Adrenal gland (tissue), 12 donors: ENCODE measurements around the gene SVOPL. TPM values are rescaled to one million over a fixed set of nuclear protein-coding genes. Genes with fewer than 3 reads are reported as not detected.

Experiments used
- DNase-seq, 7 donors: peaks; one replicate each; pipeline ENCODE4 v3.0.0-alpha.2; 2019 to 2020
- H3K27ac ChIP-seq, 5 donors: fragments of 200-600 bp; sonication (generic) in 4 of 5; 1 replicate in 3 of 5; 2 replicates in 2 of 5; pipeline versions ENCODE4 v1.5.1 to v1.8.0; 2016 to 2020; ENCODE audit warnings: mild to moderate bottlenecking in 1 of 5
- H3K27me3 ChIP-seq: fragments of 200-600 bp; 2 replicates; pipeline ENCODE4 v1.8.0; 2021
- H3K36me3 ChIP-seq, 2 donors: fragments of 200-600 bp; replicated peaks in 1 of 2; 1 replicate in 1 of 2; 2 replicates in 1 of 2; pipeline versions ENCODE4 v1.5.1 to v1.8.0; 2018 to 2022
- H3K4me1 ChIP-seq, 2 donors: fragments of 200-600 bp; replicated peaks in 1 of 2; 1 replicate in 1 of 2; 2 replicates in 1 of 2; pipeline versions ENCODE4 v1.5.1 to v1.8.0; 2018 to 2021
- H3K4me3 ChIP-seq, 4 donors: fragments of 200-600 bp; sonication (generic) in 3 of 4; one replicate each; pipeline ENCODE4 v1.5.1; 2016 to 2018
- H3K9me3 ChIP-seq, 3 donors: fragments of 200-600 bp; sonication (generic) in 1 of 3; replicated peaks in 1 of 3; 1 replicate in 2 of 3; 2 replicates in 1 of 3; pipeline versions ENCODE4 v1.5.1 to v1.8.0; 2016 to 2021
- CTCF ChIP-seq, 6 experiments: fragments of 450-650 bp in 4 of 6; fragments of 200-600 bp in 2 of 6; sonication (generic) in 1 of 6; IDR thresholded peaks; 1 replicate in 5 of 6; 2 replicates in 1 of 6; pipeline versions ENCODE4 v1.5.1 to v1.8.0; 2016 to 2021; ENCODE audit warnings: antibody characterized with exemption in 6 of 6, mild to moderate bottlenecking in 2 of 6, moderate library complexity in 1 of 6
- POLR2A ChIP-seq, 2 donors: fragments of 450-650 bp; IDR thresholded peaks; one replicate each; pipeline ENCODE4 v1.6.1; 2017; ENCODE audit warnings: antibody characterized with exemption in 2 of 2, mild to moderate bottlenecking in 2 of 2, moderate library complexity in 1 of 2
- WGBS, 4 donors: extraction: QIAGEN DNeasy Blood & Tissue Kit in 2 of 4; methylation state at CpG; one replicate each; pipeline versions ENCODE4 v1.1.5 to v1.1.7; 2013 to 2017; 5-methylcytosine and 5-hydroxymethylcytosine counted together
- intact Hi-C, 2 donors: fragments of 100-400 bp; cut with DNase I; formaldehyde crosslinking; loops; one replicate each; pipeline versions ENCODE4 v1.14.1 to v1.15.0; 2022 to 2023
- polyA plus RNA-seq, 3 donors: library from polyadenylated mRNA; stranded (reverse); fragments of 200-250 nt in 2 of 3; fragments of 350-450 nt in 1 of 3; fragmentation: Illumina TruSeq in 1 of 3; extraction: RNeasy Lipid Tissue Mini Kit (QIAGEN cat#74804) in 1 of 3; gene quantifications; one replicate each; pipeline ENCODE4 v1.2.3, GENCODE V29; 2013 to 2014
- total RNA-seq, 9 donors: library from RNA; depleted of rRNA in 4 of 9; stranded (reverse); fragments of >200 nt in 4 of 9; fragments of 120-200 nt in 1 of 9; fragmentation: NEBNext Ultra II Directional in 1 of 9; extraction: Animal tissue kit (Norgen Biotek cat#: 25700) in 1 of 9; gene quantifications; one replicate each; pipeline versions ENCODE4 v1.1.0 to v1.2.4, GENCODE V29; 2013 to 2023
- donor health status: healthy with polysubstance abuse.
- donor health status: Bipolar disorder and iron deficiency.
- donor health status: DM: yes; HTN: yes; CAD: no.
- donor health status: DM: no; HTN: no; CAD: no.
- donor health status: DM: no; HTN: no; CAD: no.
- donor health status: DM: yes; HTN: yes; CAD: no.

SVOPL gene
- total and polyA plus RNA-seq, 12 donors = 0.54 to 4.8 (median 1.5) TPM

GRCh38 chr7:138587485-138587884 lies 113.7 kb downstream of the SVOPL start:
- Histone ChIP-seq H3K36me3 (peaks cover 0 to 7% of the 10 kb centered on the region in 2 donors), H3K4me3 (no peak overlapping the region), H3K4me1 (peaks cover 0 to 7% of the 10 kb centered on the region in 2 donors), H3K27ac (no peak overlapping the region), H3K27me3 (no peaks in the 10 kb centered on the region), H3K9me3 (no peaks in the 10 kb centered on the region)
- DNase-seq = no peak
- intact Hi-C loops = no loop called here
- WGBS, 4 donors = 71 to 79% (median 77%) methylated on average over 4 of the region's 4 CpGs
- no peak for TF ChIP-seq CTCF (IDR thresholded peaks at IDR 0.05)
- no peak for TF ChIP-seq POLR2A (IDR thresholded peaks at IDR 0.05)

- Histone ChIP-seq H3K9me3 (no peaks in the 10 kb centered on the region), H3K4me3 (no peak overlapping the region), H3K4me1 (peaks cover 0 to 7% of the 10 kb centered on the region in 2 donors), H3K27ac (peak overlapping the region in 1 of 5 donors; percentile 13), H3K27me3 (no peaks in the 10 kb centered on the region), H3K36me3 (peaks cover 0 to 7% of the 10 kb centered on the region in 2 donors)
- intact Hi-C loops = no loop called here
- 82 to 97% (median 93%) methylated on average over 5 of the region's 5 CpGs for WGBS, 4 donors
- DNase-seq = no peak
- TF ChIP-seq CTCF (IDR thresholded peaks at IDR 0.05) (no peak), POLR2A (IDR thresholded peaks at IDR 0.05) (no peak)
Observed at GRCh38 chr7:138585283-138585993, 115.7 kb downstream of the SVOPL start.

- H3K4me1 ChIP-seq = peaks cover 0 to 7% of the 10 kb centered on the region in 2 donors
- H3K4me3 ChIP-seq = no peak overlapping the region
- DNase-seq = peak in 2 of 7 donors; percentile 21 to 23
- intact Hi-C loops = no loop called here
- no peaks in the 10 kb centered on the region for H3K9me3 ChIP-seq
- TF ChIP-seq POLR2A (IDR thresholded peaks at IDR 0.05) (no peak), CTCF (IDR thresholded peaks at IDR 0.05) (no peak)
- H3K27me3 ChIP-seq = no peaks in the 10 kb centered on the region
- H3K27ac ChIP-seq = peak overlapping the region in 2 of 5 donors; percentile 4 to 13
- peaks cover 0 to 13% of the 10 kb centered on the region in 2 donors for H3K36me3 ChIP-seq
- WGBS, 4 donors = 48 to 53% (median 51%) methylated on average over 4 of the region's 4 CpGs
Observed at GRCh38 chr7:138584696-138585095, 116.5 kb downstream of the SVOPL start.

- Histone ChIP-seq H3K36me3 (peaks cover 0 to 17% of the 10 kb centered on the region in 2 donors), H3K4me3 (no peak overlapping the region)
Observed at GRCh38 chr7:138584283-138584682, 116.9 kb downstream of the SVOPL start.

More at GRCh38 chr7:138584283-138584682, 116.9 kb downstream of the SVOPL start:
- no peaks in the 10 kb centered on the region for H3K9me3 ChIP-seq
- intact Hi-C loops = no loop called here
- DNase-seq = no peak
- H3K27me3 ChIP-seq = no peaks in the 10 kb centered on the region
- H3K27ac ChIP-seq = peak overlapping the region in 2 of 5 donors; percentile 4 to 7
- H3K4me1 ChIP-seq = peaks cover 0 to 7% of the 10 kb centered on the region in 2 donors
- TF ChIP-seq POLR2A (IDR thresholded peaks at IDR 0.05) = no peak
- no peak for TF ChIP-seq CTCF (IDR thresholded peaks at IDR 0.05)
